Neural cell (in vitro differentiated cells): Measurements from ENCODE around the gene SPATS2.

Experiments
- CTCF ChIP-seq: fragments of 450-650 bp; IDR thresholded peaks from 2 replicates; pipeline ENCODE4 v1.5.1; 2014; ENCODE audit warnings: antibody characterized with exemption, mild to moderate bottlenecking, moderate library complexity; ENCODE audit not compliant: poor library complexity, severe bottlenecking
- EP300 ChIP-seq: fragments of 450-650 bp; conservative IDR thresholded peaks from 2 replicates; pipeline ENCODE4 v1.6.1; 2014; ENCODE audit warnings: antibody characterized with exemption, mild to moderate bottlenecking, moderate library complexity; ENCODE audit not compliant: poor library complexity, severe bottlenecking
- EZH2 ChIP-seq: fragments of 200-600, 300-800 bp; shearing (Covaris generic), sonication (generic); IDR thresholded peaks from 2 replicates; pipeline ENCODE4 v1.6.1; 2014; ENCODE audit warnings: antibody characterized with exemption, low read length, borderline replicate concordance, mild to moderate bottlenecking; ENCODE audit not compliant: insufficient read depth, poor library complexity, severe bottlenecking
- MXI1 ChIP-seq: fragments of 450-650 bp; conservative IDR thresholded peaks from 2 replicates; pipeline ENCODE4 v1.6.1; 2014; ENCODE audit warnings: antibody characterized with exemption, mild to moderate bottlenecking; ENCODE audit not compliant: poor library complexity, severe bottlenecking
- POLR2AphosphoS5 ChIP-seq: IDR thresholded peaks from 2 replicates; pipeline ENCODE4 v1.6.1; 2012
- RAD21 ChIP-seq: fragments of 450-650 bp; conservative IDR thresholded peaks from 2 replicates; pipeline ENCODE4 v1.6.1; 2014; ENCODE audit warnings: antibody characterized with exemption, mild to moderate bottlenecking, moderate library complexity
- SMC3 ChIP-seq: fragments of 450-650 bp; conservative IDR thresholded peaks from 2 replicates; pipeline ENCODE4 v1.6.1; 2014; ENCODE audit warnings: antibody characterized with exemption, mild to moderate bottlenecking, moderate library complexity; ENCODE audit not compliant: poor library complexity
- TAF1 ChIP-seq: IDR thresholded peaks from 2 replicates; pipeline ENCODE4 v1.6.1; 2012; ENCODE audit warnings: low read depth
- TF ChIP-seq, protein P1 (sequence below): IDR thresholded peaks from 2 replicates; pipeline ENCODE4 v1.6.1; 2012; ENCODE audit warnings: borderline replicate concordance

- no peak for TF ChIP-seq CTCF
- TF ChIP-seq POLR2AphosphoS5, result no peak
- no peak for TF ChIP-seq TAF1
- no peak for TF ChIP-seq EP300
- no peak for TF ChIP-seq SMC3
- no peak for TF ChIP-seq EZH2
- no peak for TF ChIP-seq RAD21
- TF ChIP-seq, protein P1, sequence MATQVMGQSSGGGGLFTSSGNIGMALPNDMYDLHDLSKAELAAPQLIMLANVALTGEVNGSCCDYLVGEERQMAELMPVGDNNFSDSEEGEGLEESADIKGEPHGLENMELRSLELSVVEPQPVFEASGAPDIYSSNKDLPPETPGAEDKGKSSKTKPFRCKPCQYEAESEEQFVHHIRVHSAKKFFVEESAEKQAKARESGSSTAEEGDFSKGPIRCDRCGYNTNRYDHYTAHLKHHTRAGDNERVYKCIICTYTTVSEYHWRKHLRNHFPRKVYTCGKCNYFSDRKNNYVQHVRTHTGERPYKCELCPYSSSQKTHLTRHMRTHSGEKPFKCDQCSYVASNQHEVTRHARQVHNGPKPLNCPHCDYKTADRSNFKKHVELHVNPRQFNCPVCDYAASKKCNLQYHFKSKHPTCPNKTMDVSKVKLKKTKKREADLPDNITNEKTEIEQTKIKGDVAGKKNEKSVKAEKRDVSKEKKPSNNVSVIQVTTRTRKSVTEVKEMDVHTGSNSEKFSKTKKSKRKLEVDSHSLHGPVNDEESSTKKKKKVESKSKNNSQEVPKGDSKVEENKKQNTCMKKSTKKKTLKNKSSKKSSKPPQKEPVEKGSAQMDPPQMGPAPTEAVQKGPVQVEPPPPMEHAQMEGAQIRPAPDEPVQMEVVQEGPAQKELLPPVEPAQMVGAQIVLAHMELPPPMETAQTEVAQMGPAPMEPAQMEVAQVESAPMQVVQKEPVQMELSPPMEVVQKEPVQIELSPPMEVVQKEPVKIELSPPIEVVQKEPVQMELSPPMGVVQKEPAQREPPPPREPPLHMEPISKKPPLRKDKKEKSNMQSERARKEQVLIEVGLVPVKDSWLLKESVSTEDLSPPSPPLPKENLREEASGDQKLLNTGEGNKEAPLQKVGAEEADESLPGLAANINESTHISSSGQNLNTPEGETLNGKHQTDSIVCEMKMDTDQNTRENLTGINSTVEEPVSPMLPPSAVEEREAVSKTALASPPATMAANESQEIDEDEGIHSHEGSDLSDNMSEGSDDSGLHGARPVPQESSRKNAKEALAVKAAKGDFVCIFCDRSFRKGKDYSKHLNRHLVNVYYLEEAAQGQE, result no peak
- TF ChIP-seq MXI1, result no peak
Measured at GRCh38 chr12:49540229-49541139, 173.2 kb downstream of the SPATS2 start.
